ENCODE data around the gene KRT86.

The KRT86 gene

DNA sequence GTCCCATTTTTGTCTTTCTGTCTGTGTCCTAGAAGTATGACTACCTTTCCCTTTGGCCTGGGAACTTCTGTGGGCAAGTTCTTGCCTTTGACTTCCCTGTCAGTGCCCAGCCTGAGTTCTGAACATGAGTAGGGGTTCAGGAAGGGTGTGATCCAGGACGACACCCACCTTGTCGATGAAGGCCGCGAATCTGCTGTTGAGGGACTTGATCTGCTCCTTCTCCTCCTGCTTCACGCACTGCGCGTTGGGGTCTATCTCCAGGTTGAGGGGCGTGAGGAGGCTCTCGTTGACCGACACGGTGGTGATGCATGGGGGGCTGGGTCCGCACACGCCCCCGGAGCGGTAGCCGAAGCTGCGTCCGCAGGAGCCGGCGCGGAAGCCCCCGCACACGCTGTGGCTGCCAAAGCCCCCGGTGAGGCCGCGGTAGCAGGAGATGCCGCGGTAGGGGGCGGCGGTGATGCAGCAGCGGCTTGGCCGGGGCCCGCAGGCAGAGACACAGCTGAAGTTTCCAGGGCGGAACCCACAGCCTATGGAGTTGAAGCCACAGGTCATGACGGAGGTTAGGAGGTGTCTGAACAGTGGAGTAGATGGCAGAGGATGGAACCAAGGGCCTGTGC, 46.4 kb downstream of the KRT86 start, which contains the start of gene KRT83:
TSS of gene KRT83 (minus strand) at position 615 of the 617 bp plus-strand sequence. CDS start at position 552, 63 bp downstream.
- Histone ChIP-seq H3F3A (ENCODE audit: insufficient read depth) (no peaks in the 10 kb centered on the region), H3K9me3 (ENCODE audit: insufficient read depth, low read length) (no peaks in the 10 kb centered on the region), H3K9me2 (replicated peaks; ENCODE audit: insufficient read depth, low read length) (no peaks in the 10 kb centered on the region), H4K20me1 (ENCODE audit: low read depth, low read length) (no peaks in the 10 kb centered on the region), H2AFZ (ENCODE audit: low read depth, low read length, severe bottlenecking) (no peak within 1 kb of the TSS), H3K79me2 (ENCODE audit: insufficient read depth, low read length) (no peaks in the 10 kb centered on the region), H3K4me3 (ENCODE audit: insufficient read depth, low read length, poor library complexity, severe bottlenecking) (no peak within 1 kb of the TSS), H3K27ac (ENCODE audit: low read depth, low read length) (no peak within 1 kb of the TSS), H3K9ac (ENCODE audit: low read length) (no peak within 1 kb of the TSS), H3K27me3 (ENCODE audit: low read length) (no peaks in the 10 kb centered on the region), H3K4me2 (ENCODE audit: low read depth, low read length, poor library complexity, severe bottlenecking) (no peak within 1 kb of the TSS), H3K36me3 (ENCODE audit: low read length) (no peaks in the 10 kb centered on the region)
- no peak for TF ChIP-seq EZH2phosphoT487 (conservative IDR thresholded peaks at IDR 0.05; ENCODE audit: low read length)
- TF ChIP-seq, protein P1, sequence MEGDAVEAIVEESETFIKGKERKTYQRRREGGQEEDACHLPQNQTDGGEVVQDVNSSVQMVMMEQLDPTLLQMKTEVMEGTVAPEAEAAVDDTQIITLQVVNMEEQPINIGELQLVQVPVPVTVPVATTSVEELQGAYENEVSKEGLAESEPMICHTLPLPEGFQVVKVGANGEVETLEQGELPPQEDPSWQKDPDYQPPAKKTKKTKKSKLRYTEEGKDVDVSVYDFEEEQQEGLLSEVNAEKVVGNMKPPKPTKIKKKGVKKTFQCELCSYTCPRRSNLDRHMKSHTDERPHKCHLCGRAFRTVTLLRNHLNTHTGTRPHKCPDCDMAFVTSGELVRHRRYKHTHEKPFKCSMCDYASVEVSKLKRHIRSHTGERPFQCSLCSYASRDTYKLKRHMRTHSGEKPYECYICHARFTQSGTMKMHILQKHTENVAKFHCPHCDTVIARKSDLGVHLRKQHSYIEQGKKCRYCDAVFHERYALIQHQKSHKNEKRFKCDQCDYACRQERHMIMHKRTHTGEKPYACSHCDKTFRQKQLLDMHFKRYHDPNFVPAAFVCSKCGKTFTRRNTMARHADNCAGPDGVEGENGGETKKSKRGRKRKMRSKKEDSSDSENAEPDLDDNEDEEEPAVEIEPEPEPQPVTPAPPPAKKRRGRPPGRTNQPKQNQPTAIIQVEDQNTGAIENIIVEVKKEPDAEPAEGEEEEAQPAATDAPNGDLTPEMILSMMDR (IDR thresholded peaks at IDR 0.05; ENCODE audit: insufficient read depth, low read length, poor library complexity, severe bottlenecking): no peak

DNA sequence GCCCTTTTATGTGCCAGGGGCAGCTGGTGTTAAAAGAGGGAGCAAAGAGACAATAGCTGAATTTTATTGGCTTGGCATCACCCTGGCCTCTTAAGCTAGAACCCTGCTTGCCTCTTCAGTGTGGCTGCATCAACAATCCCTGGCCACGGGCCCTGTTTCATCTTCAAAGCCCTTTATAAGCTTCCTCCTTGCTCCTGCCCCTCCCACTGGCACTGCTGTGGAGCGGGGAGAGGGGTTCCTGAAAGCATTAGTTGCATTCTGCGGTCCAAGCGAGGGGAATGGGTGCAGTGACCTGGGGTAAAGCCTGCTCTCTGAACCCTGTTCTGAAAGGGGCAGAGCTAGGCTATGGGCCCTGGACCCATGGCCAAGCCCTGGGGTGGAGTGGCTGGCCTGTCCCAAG, 47.0 kb downstream of the KRT86 start:
- no peaks in the 10 kb centered on the region for H3K79me2 ChIP-seq (ENCODE audit: insufficient read depth, low read length)
- no peaks in the 10 kb centered on the region for H4K20me1 ChIP-seq (ENCODE audit: low read depth, low read length)
- H2AFZ ChIP-seq (ENCODE audit: low read depth, low read length, severe bottlenecking): no peak overlapping the region
- H3K27me3 ChIP-seq (ENCODE audit: low read length): no peaks in the 10 kb centered on the region
- no peaks in the 10 kb centered on the region for H3K9me3 ChIP-seq (ENCODE audit: insufficient read depth, low read length)
- H3F3A ChIP-seq (ENCODE audit: insufficient read depth): no peaks in the 10 kb centered on the region
- no peak overlapping the region for H3K27ac ChIP-seq (ENCODE audit: low read depth, low read length)
- H3K9ac ChIP-seq (ENCODE audit: low read length): no peak overlapping the region
- no peaks in the 10 kb centered on the region for H3K9me2 ChIP-seq (replicated peaks; ENCODE audit: insufficient read depth, low read length)
- H3K36me3 ChIP-seq (ENCODE audit: low read length): no peaks in the 10 kb centered on the region
- H3K4me3 ChIP-seq (ENCODE audit: insufficient read depth, low read length, poor library complexity, severe bottlenecking): no peak overlapping the region
- H3K4me2 ChIP-seq (ENCODE audit: low read depth, low read length, poor library complexity, severe bottlenecking): no peak overlapping the region
- TF ChIP-seq EZH2phosphoT487 (conservative IDR thresholded peaks at IDR 0.05; ENCODE audit: low read length): no peak
- TF ChIP-seq, protein P1 (IDR thresholded peaks at IDR 0.05; ENCODE audit: insufficient read depth, low read length, poor library complexity, severe bottlenecking): no peak

DNA sequence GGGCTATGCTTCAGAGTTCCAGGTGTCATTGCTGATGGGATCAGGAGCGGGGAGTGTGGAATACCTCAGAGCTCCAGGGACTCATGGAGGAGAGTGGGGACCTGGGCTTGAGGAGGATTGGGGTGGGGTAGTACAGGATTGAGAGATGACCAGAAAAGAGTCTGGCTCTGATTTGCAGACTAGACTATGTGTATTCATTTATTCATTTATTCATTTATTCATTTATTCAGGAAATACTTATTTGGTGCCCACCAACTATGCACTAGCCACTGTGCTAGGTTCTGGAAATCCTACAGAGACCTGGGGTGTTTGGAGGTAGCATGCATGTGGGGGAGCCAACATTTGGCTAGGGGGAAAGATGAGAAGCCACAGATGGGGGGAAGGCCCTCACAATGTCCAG, 47.6 kb downstream of the KRT86 start:
- Histone ChIP-seq H3K9me3 (ENCODE audit: insufficient read depth, low read length) (no peaks in the 10 kb centered on the region), H3K79me2 (ENCODE audit: insufficient read depth, low read length) (no peaks in the 10 kb centered on the region), H3F3A (ENCODE audit: insufficient read depth) (no peaks in the 10 kb centered on the region), H3K36me3 (ENCODE audit: low read length) (no peaks in the 10 kb centered on the region), H3K27ac (ENCODE audit: low read depth, low read length) (no peak overlapping the region), H4K20me1 (ENCODE audit: low read depth, low read length) (no peaks in the 10 kb centered on the region), H3K9ac (ENCODE audit: low read length) (no peak overlapping the region), H3K27me3 (ENCODE audit: low read length) (no peaks in the 10 kb centered on the region), H3K4me3 (ENCODE audit: insufficient read depth, low read length, poor library complexity, severe bottlenecking) (no peak overlapping the region), H3K9me2 (replicated peaks; ENCODE audit: insufficient read depth, low read length) (no peaks in the 10 kb centered on the region), H2AFZ (ENCODE audit: low read depth, low read length, severe bottlenecking) (no peak overlapping the region), H3K4me2 (ENCODE audit: low read depth, low read length, poor library complexity, severe bottlenecking) (no peak overlapping the region)
- TF ChIP-seq, protein P1 (IDR thresholded peaks at IDR 0.05; ENCODE audit: insufficient read depth, low read length, poor library complexity, severe bottlenecking): no peak
- TF ChIP-seq EZH2phosphoT487 (conservative IDR thresholded peaks at IDR 0.05; ENCODE audit: low read length): no peak

All from SU-DHL-6 (cell line).